ENCODE data around the gene MAN1A2. TPM values are rescaled to one million over a fixed set of nuclear protein-coding genes. Genes with fewer than 3 reads are reported as not detected.

MAN1A2 gene
- total RNA-seq, 4 donors from 2014 or later, result 23.3 to 77.6 (median 57.0) TPM

DNA sequence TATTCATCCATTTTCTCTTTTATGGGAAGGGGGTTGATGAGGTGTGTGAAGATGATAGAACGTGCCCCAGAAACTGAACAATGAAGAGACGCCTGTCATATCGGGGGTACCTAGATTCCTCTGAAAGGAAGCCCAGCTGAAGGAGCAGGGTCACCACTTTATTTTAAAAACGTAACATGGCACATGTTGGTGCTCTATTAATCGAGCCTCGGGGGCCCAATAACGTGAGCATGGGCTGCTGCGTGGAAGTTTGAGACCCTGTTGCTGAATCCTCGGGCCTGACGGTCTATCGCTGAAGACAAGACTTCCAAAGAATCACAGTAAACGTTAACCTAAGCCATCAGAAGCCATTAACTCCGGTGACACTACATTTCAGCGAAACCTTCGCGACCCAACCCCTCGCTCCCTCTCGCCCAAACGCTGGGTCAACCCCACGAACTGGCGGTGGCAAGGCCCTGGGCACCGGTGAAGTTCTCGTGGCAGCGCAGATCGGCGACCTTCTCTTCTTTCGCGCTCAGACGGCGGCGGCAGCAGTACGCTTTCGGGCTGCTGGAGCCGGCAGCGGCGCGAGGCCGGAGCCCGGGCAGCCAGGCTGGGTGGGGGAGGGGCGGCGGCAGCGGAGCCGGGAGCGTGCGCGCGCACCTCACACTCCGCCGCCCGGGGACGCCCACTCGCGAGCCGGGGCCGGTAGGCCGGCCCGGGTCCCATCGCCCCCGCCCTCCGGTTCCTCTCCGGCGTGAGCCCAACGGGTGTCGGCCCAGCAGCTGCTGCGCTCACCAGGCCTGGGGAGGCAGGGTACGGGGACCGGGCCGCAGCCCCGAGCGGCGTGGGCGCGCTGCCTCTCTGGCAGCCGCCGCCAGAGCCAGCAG lies 838 bp upstream of the MAN1A2 start:
- intact Hi-C loops (cut with DNase I; ENCODE audit: low total_unique reads), result no loop called here
- peaks cover 0 to 7% of the 10 kb centered on the region in 2 donors for H3K4me1 ChIP-seq

DNA sequence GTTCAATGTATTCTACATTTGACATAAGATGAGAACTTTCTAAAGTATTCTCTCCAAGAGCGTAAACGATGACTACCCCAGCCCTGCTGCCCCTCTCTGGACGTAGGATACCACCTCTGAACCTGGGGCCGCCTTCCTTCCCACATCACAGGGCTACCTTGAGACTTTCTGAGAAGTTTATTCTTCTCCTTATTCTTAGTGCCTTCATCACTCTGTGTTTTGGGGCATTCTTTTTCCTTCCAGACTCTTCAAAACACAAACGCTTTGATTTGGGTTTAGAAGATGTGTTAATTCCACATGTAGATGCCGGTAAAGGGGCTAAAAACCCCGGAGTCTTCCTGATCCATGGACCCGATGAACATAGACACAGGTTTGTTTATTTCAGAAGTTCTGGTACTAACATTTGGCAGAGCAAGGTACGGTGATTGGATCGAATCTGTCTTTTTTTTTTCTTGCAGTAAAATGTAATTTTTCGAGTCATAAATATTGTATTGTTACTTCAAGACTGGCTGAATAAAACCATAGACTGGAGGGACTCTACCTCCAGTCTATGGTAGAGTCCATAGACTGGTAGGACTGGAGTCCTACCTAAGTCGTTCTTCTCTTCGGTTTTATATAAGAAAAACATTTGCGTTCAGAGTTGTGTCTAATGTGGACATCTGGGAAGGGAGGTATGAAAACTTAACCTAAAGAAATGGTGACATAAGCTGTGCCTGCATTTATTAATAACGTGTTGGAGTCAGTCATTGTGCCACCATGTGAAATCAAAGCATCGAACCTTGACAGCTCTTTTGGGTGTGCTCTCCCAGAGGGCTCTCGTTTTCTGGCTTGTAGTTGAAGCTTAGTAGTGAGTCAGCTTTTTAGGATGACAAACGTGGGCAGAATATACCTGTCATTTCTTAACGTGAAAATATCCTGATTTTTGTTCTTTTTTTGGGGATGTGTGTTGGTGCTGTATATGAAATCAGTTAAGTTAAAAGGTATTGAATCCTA lies 1.2 kb downstream of the MAN1A2 start:
- DNase-seq, result no peak
- Histone ChIP-seq H3K36me3 (no peaks in the 10 kb centered on the region), H3K9me3 (no peaks in the 10 kb centered on the region), H3K4me1 (peaks cover 0 to 7% of the 10 kb centered on the region in 2 donors), H3K4me3 (peak overlapping the region; percentile 62 to 82), H3K27ac (peak overlapping the region; percentile 98 to 100), H3K27me3 (no peaks in the 10 kb centered on the region)
- no peak for TF ChIP-seq POLR2A (IDR thresholded peaks at IDR 0.05)
- TF ChIP-seq, protein P1, sequence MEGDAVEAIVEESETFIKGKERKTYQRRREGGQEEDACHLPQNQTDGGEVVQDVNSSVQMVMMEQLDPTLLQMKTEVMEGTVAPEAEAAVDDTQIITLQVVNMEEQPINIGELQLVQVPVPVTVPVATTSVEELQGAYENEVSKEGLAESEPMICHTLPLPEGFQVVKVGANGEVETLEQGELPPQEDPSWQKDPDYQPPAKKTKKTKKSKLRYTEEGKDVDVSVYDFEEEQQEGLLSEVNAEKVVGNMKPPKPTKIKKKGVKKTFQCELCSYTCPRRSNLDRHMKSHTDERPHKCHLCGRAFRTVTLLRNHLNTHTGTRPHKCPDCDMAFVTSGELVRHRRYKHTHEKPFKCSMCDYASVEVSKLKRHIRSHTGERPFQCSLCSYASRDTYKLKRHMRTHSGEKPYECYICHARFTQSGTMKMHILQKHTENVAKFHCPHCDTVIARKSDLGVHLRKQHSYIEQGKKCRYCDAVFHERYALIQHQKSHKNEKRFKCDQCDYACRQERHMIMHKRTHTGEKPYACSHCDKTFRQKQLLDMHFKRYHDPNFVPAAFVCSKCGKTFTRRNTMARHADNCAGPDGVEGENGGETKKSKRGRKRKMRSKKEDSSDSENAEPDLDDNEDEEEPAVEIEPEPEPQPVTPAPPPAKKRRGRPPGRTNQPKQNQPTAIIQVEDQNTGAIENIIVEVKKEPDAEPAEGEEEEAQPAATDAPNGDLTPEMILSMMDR (IDR thresholded peaks at IDR 0.05), result no peak
- intact Hi-C loops (cut with DNase I; ENCODE audit: low total_unique reads), result no loop called here

More for the DNA sequence above, 838 bp upstream of the MAN1A2 start:
- Histone ChIP-seq H3K27me3 (no peaks in the 10 kb centered on the region), H3K27ac (peak overlapping the region; percentile 98 to 100), H3K9me3 (no peaks in the 10 kb centered on the region), H3K4me3 (peak overlapping the region; percentile 62 to 82), H3K36me3 (no peaks in the 10 kb centered on the region)
- DNase-seq, result peak; percentile 83 to 89
- TF ChIP-seq POLR2A (IDR thresholded peaks at IDR 0.05), result peak in 1 of 2 donors; percentile 43
- TF ChIP-seq, protein P1 (IDR thresholded peaks at IDR 0.05), result peak in 1 of 4 experiments; percentile 5

DNA sequence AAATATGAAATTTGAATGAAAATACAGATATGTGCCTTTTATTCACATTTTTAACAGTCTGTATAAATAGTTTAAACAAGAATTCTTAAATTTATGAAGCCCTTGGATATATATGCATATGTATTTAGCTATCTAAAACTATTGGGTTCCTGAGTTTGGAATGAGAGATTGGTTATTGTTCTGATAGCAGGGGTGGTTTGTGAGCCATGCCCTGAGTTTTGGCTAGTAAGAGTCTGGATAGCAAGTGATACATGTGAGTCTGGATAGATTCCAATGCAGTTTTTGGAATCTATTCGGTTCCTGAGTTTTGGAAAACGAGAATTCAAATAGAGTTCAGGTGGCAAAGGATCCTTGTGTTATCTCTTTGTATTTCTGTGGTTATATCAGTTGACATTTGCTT lies 2.8 kb downstream of the MAN1A2 start:
- peak overlapping the region in 1 of 2 donors; percentile 62 for H3K4me3 ChIP-seq
- no peak for DNase-seq
- H3K27me3 ChIP-seq, result no peaks in the 10 kb centered on the region
- no peak for TF ChIP-seq POLR2A (IDR thresholded peaks at IDR 0.05)
- TF ChIP-seq, protein P1 (IDR thresholded peaks at IDR 0.05), result no peak
- H3K9me3 ChIP-seq, result no peaks in the 10 kb centered on the region
- H3K36me3 ChIP-seq, result no peaks in the 10 kb centered on the region
- peaks cover 0 to 7% of the 10 kb centered on the region in 2 donors for H3K4me1 ChIP-seq
- H3K27ac ChIP-seq, result no peak overlapping the region
- intact Hi-C loops (cut with DNase I; ENCODE audit: low total_unique reads), result no loop called here

DNA sequence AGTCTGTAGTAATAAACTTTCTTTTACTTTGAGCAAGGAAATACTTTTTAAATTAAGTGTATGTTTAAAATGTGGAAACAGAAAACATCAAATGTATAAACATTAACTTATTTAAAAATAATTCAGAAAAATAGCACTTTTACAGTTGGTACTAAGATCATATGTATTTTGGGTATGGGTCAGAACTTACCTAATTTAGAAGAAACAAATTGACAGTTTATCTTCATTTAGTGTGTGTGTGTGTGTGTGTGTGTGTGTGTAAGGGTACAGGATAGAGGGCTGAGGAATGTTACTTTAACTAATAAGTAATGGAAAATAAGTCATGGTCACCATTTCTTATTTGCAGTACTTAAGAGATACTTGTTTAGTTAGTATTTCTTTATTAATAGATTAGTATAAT lies 3.3 kb downstream of the MAN1A2 start:
- peaks cover 0 to 7% of the 10 kb centered on the region in 2 donors for H3K4me1 ChIP-seq
- H3K27ac ChIP-seq, result no peak overlapping the region
- intact Hi-C loops (cut with DNase I; ENCODE audit: low total_unique reads), result no loop called here
- H3K9me3 ChIP-seq, result no peaks in the 10 kb centered on the region
- no peak for TF ChIP-seq POLR2A (IDR thresholded peaks at IDR 0.05)
- TF ChIP-seq, protein P1 (IDR thresholded peaks at IDR 0.05), result no peak
- DNase-seq, result no peak
- no peaks in the 10 kb centered on the region for H3K27me3 ChIP-seq
- no peaks in the 10 kb centered on the region for H3K36me3 ChIP-seq
- no peak overlapping the region for H3K4me3 ChIP-seq

Data from uterus (tissue), 4 donors.